ENCODE measurements around the gene USP40.

DNA sequence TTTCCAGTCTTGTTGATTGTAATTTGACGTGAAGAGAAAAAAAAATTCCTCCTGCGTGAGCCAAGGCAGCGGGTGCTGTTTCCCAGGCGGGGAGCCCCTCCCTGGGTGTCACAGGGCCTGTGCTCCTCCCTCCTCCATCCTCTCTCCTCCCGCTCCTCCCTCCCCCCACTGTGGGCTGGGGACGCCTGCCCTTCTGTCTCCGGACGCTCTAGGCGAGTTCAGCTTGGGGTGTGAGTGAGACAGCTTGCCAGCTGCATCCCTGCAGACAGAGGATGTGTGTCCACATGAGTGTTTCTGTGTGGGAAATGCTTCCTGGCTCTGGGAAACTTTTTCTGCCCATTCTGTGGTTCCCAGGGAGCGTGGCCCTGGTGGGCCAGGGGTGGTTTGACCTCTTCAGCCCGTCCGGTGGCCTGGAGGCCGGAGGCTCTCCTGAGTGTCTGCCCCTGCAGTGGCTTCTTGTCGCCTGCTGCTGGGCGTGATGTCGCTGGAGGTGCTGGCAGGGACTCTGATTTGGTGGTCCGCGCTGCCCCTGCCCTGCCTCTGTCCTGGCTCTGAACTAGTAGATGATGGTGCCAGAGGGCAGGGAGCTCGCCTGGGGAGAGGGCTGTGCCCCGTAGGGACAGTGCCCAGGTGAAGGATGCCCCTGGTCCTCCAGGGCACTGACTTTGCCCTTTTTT lies 96.4 kb downstream of the USP40 start:
- TF ChIP-seq EZH2 (IDR thresholded peaks at IDR 0.05; ENCODE audit: borderline replicate concordance, insufficient read depth, low read depth, low read length, poor library complexity, severe bottlenecking): no peak
- TF ChIP-seq, protein P1, sequence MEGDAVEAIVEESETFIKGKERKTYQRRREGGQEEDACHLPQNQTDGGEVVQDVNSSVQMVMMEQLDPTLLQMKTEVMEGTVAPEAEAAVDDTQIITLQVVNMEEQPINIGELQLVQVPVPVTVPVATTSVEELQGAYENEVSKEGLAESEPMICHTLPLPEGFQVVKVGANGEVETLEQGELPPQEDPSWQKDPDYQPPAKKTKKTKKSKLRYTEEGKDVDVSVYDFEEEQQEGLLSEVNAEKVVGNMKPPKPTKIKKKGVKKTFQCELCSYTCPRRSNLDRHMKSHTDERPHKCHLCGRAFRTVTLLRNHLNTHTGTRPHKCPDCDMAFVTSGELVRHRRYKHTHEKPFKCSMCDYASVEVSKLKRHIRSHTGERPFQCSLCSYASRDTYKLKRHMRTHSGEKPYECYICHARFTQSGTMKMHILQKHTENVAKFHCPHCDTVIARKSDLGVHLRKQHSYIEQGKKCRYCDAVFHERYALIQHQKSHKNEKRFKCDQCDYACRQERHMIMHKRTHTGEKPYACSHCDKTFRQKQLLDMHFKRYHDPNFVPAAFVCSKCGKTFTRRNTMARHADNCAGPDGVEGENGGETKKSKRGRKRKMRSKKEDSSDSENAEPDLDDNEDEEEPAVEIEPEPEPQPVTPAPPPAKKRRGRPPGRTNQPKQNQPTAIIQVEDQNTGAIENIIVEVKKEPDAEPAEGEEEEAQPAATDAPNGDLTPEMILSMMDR (IDR thresholded peaks at IDR 0.05): no peak

All from B cell (primary cell).